ENCODE data around the gene RHOF. TPM values are rescaled to one million over a fixed set of nuclear protein-coding genes. Genes with fewer than 3 reads are reported as not detected.
"Not testable (repeated sequence)": the region's sequence is repeated elsewhere in the genome, so short reads cannot be mapped to it uniquely, and the experiment has no call there.

The RHOF gene
- polyA plus RNA-seq, 3 donors from 2014 or later = 97.6 to 183 (median 128) TPM

DNA sequence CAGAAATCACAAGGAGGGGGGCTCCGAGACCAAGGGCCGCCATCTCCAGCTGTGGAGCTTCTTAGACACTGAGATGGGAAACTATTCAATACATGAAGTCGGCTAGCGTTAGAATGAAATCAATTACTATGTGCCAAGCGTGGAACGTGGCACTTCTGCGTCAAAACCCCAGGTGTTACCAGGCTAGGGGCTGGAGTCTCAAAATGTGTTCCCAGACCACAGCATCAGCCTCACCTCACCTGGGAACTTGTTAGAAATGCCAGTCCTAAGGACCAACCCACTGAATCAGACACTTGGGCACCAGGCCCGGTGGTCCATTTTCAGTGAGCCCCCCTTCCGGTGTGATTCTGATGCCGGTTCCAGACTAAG is 5.3 kb upstream of the RHOF start:
- Mint-ChIP-seq H3K27me3 (ENCODE audit: low read depth in 3 of 3) (peaks cover 15 to 38% (median 23%) of the 10 kb centered on the region in 3 donors), H3K4me3 (peak overlapping the region; percentile 76 to 88 (median 87)), H3K4me1 (peaks cover 47 to 59% of the 10 kb centered on the region in 2 donors), H3K27ac (peak overlapping the region; percentile 83 to 94 (median 92)), H3K9me3 (no peaks in the 10 kb centered on the region), H3K36me3 (no peaks in the 10 kb centered on the region)
- no peak for DNase-seq

- peak overlapping the region; percentile 63 to 87 (median 79) for H3K4me3 Mint-ChIP-seq
- H3K36me3 Mint-ChIP-seq = no peaks in the 10 kb centered on the region
- H3K9me3 Mint-ChIP-seq = no peaks in the 10 kb centered on the region
- no peak for DNase-seq
- H3K27ac Mint-ChIP-seq = peak overlapping the region; percentile 83 to 94 (median 90)
- peaks cover 46 to 59% of the 10 kb centered on the region in 2 donors for H3K4me1 Mint-ChIP-seq
- peaks cover 15 to 36% (median 22%) of the 10 kb centered on the region in 3 donors for H3K27me3 Mint-ChIP-seq (ENCODE audit: low read depth in 3 of 3)
Measured at GRCh38 chr12:121797937-121798786, 4.7 kb upstream of the RHOF start.

- Mint-ChIP-seq H3K27ac (peak overlapping the region in 4 of 6 donors; percentile 35 to 74 (median 70)), H3K27me3 (ENCODE audit: low read depth in 3 of 3) (peaks cover 16 to 34% (median 16%) of the 10 kb centered on the region in 3 donors), H3K4me1 (peaks cover 42 to 54% of the 10 kb centered on the region in 2 donors), H3K9me3 (no peaks in the 10 kb centered on the region), H3K36me3 (no peaks in the 10 kb centered on the region), H3K4me3 (peak overlapping the region in 4 of 5 donors; percentile 17 to 55 (median 34))
- no peak for DNase-seq
Measured at GRCh38 chr12:121796855-121797751, 3.6 kb upstream of the RHOF start.

DNA sequence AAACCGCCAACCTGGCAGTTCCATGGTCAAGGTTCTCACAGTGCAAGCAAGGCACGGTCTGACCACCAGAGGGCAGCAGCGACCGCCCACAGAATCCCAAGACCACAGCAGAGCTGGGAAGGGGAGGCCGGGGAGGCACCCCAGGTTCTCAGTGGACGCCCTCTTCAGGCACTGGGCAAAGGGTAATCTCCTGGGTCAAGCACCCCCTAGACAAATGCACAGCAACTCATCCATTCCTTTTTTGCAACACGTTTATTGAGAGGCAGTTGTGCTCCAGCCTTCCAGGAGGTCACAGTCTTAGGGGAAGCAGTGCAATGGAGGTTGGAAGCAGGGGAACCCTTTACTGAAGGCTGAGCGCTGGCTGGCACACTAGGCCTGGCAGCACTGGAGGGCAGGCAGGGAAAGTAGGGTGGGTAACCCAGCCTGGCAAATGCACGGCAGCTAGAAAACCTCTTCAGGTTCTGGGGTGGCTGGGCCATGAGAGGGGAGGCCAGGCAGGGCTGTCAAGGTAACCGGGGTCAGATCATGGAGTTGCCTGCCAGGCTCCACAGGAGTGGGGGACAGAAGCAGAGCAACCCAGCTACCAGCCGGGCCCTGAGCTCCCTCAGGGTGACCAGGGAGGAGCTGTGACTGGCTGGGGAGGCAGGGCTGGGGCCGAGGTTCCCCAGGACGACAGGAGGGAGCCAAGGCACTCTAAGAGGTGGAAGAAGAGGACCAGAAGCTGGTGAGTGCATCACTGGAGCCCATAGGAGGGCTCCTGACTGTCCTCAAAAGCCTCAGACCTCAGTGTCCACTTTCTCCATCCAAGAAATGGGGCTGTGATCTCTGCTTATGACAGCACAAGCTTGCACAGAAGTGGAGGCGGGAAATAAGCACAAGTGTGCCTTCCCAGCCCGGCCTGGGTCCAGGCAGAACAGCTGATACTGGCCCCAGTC is 1.8 kb upstream of the RHOF start:
- Mint-ChIP-seq H3K36me3 (peaks cover 0 to 7% (median 4%) of the 10 kb centered on the region in 3 donors), H3K27me3 (ENCODE audit: low read depth in 3 of 3) (peaks cover 17 to 37% (median 18%) of the 10 kb centered on the region in 3 donors), H3K4me3 (peak overlapping the region; percentile 85 to 92 (median 89)), H3K4me1 (peaks cover 54 to 61% of the 10 kb centered on the region in 2 donors), H3K27ac (peak overlapping the region; percentile 92 to 100 (median 98)), H3K9me3 (no peaks in the 10 kb centered on the region)
- DNase-seq = peak; percentile 82 to 83 (median 83)

- peak overlapping the region; percentile 85 to 92 (median 89) for H3K4me3 Mint-ChIP-seq
- peaks cover 0 to 9% (median 4%) of the 10 kb centered on the region in 3 donors for H3K36me3 Mint-ChIP-seq
- DNase-seq = no peak
- H3K27me3 Mint-ChIP-seq (ENCODE audit: low read depth in 3 of 3) = peaks cover 18 to 43% (median 22%) of the 10 kb centered on the region in 3 donors
- H3K27ac Mint-ChIP-seq = peak overlapping the region; percentile 92 to 100 (median 98)
- no peaks in the 10 kb centered on the region for H3K9me3 Mint-ChIP-seq
- H3K4me1 Mint-ChIP-seq = peaks cover 61 to 69% of the 10 kb centered on the region in 2 donors
Measured at GRCh38 chr12:121794534-121795033, 1.1 kb upstream of the RHOF start.

DNA sequence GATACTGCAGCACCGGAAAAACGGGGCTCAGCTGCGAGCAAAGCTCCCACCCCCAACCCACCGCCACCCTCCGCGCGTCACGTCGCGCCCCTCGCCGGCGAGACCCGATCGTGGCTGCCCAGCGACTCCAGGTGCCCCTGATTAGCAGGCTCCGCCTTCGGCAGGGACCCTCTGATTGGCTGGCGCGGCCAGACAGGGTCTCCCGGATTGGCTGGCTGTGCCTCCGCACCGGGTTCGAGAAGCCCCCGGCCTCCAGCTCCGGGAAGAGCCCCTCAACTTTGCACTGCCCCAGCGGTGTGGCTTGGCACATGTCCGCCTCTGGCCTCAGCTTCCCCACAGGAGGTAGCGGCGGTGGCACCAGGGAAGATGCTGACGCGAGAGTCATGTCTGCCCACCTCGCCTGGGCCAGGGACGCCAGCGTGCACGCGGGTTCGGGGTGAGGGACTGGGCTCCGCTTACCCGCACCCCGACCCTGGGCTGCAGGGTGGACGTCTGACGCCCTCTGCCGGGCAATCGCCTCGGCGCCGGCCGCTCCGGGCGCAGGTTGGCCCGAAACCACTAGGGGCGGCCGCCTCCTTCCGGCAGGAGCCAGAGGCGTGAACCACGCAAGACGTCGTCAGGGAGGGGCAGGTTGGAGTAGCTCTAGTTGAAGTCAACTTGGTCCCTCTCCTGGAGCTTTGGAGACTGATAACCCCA is 498 bp upstream of the RHOF start:
- DNase-seq = peak; percentile 97 to 98 (median 97)
- Mint-ChIP-seq H3K4me1 (peaks cover 60 to 69% of the 10 kb centered on the region in 2 donors), H3K36me3 (peaks cover 0 to 9% (median 4%) of the 10 kb centered on the region in 3 donors), H3K27me3 (ENCODE audit: low read depth in 3 of 3) (peaks cover 16 to 45% (median 24%) of the 10 kb centered on the region in 3 donors), H3K4me3 (peak overlapping the region; percentile 85 to 92 (median 89)), H3K27ac (peak overlapping the region; percentile 92 to 100 (median 98)), H3K9me3 (no peaks in the 10 kb centered on the region)

- Mint-ChIP-seq H3K4me3 (peak overlapping the region; percentile 86 to 95 (median 92)), H3K9me3 (no peaks in the 10 kb centered on the region), H3K36me3 (peaks cover 0 to 9% (median 4%) of the 10 kb centered on the region in 3 donors), H3K4me1 (peaks cover 63 to 69% of the 10 kb centered on the region in 2 donors), H3K27me3 (ENCODE audit: low read depth in 3 of 3) (peaks cover 16 to 38% (median 24%) of the 10 kb centered on the region in 3 donors), H3K27ac (peak overlapping the region; percentile 99 to 100 (median 100))
- DNase-seq = peak; percentile 67 to 73 (median 68)
Measured at GRCh38 chr12:121792607-121793439, 665 bp downstream of the RHOF start.

DNA sequence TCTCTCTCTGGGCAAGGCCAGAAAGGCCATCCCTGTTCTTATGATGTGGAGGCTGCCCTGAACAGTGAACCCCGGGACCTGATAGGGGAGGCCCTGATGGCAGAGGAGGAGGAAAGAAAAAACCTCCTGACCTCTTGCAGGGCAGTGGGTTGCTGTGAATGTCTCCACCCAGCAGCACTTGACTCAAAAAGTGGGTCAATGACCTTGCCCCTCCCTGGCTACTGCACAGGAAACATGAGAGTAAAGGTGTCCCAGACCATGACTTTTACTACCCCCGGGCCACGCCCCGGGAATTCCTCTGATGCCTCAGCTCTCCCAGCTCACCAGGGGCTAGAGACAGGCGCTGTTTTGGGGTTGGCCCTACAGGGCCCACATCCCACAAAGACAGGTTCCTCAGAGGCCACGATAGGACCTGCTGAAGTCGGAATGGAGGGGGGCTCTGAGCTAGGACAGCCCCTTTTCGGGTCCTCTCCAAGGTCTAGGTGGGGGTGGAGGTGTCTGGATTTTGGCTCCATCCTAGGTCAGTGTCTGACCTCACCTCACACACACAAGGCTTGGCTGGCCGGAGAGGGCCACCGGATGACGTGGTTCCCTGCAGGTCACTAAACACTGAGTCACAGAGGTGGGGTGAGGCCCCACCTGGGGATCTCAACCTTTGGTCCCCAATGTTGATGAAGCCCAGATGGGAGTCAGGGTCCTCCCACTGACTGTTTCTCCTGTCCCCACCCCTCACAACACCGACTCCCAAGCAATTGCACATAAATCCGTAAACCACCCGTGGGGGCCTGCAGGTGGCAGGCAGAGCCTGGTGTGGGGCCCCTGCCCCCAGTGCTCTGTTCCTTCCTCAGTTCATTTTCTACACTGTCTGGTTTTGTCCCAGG is 1.6 kb downstream of the RHOF start:
- Mint-ChIP-seq H3K36me3 (peaks cover 4 to 12% (median 6%) of the 10 kb centered on the region in 3 donors), H3K4me3 (peak overlapping the region; percentile 86 to 95 (median 92)), H3K4me1 (peaks cover 67 to 72% of the 10 kb centered on the region in 2 donors), H3K27me3 (ENCODE audit: low read depth in 3 of 3) (peaks cover 19 to 46% (median 31%) of the 10 kb centered on the region in 3 donors), H3K27ac (peak overlapping the region; percentile 99 to 100 (median 100)), H3K9me3 (no peaks in the 10 kb centered on the region)
- DNase-seq = peak; percentile 61 to 67 (median 65)

- H3K4me1 Mint-ChIP-seq = peaks cover 78 to 84% of the 10 kb centered on the region in 2 donors
- H3K27ac Mint-ChIP-seq = peak overlapping the region; percentile 99 to 100 (median 100)
- H3K9me3 Mint-ChIP-seq, DNase-seq: not testable (repeated sequence)
- peaks cover 5 to 14% (median 7%) of the 10 kb centered on the region in 3 donors for H3K36me3 Mint-ChIP-seq
- H3K4me3 Mint-ChIP-seq = peak overlapping the region; percentile 86 to 95 (median 92)
- peaks cover 19 to 49% (median 32%) of the 10 kb centered on the region in 3 donors for H3K27me3 Mint-ChIP-seq (ENCODE audit: low read depth in 3 of 3)
Measured at GRCh38 chr12:121790785-121791184, 2.7 kb downstream of the RHOF start.

- H3K4me1 Mint-ChIP-seq = peaks cover 80 to 84% of the 10 kb centered on the region in 2 donors
- no peaks in the 10 kb centered on the region for H3K9me3 Mint-ChIP-seq
- H3K36me3 Mint-ChIP-seq = peaks cover 5 to 14% (median 7%) of the 10 kb centered on the region in 3 donors
- H3K27ac Mint-ChIP-seq = peak overlapping the region; percentile 99 to 100 (median 100)
- H3K27me3 Mint-ChIP-seq (ENCODE audit: low read depth in 3 of 3) = peaks cover 18 to 48% (median 32%) of the 10 kb centered on the region in 3 donors
- peak overlapping the region; percentile 86 to 95 (median 92) for H3K4me3 Mint-ChIP-seq
- DNase-seq = peak; percentile 96 to 97 (median 96)
Measured at GRCh38 chr12:121789800-121790728, 3.4 kb downstream of the RHOF start.

Measured in immature natural killer cell (primary cell).